SU-DHL-6 (cell line): ENCODE data around the gene MAST4.

Source experiments
- H2AFZ ChIP-seq: fragments of 200-600 bp; sonication (generic); 2 replicates; pipeline ENCODE4 v1.6.1; 2014; ENCODE audit warnings: low read depth, mild to moderate bottlenecking, moderate library complexity, mixed read lengths, antibody characterized with exemption, low read length; ENCODE audit not compliant: severe bottlenecking
- H3F3A ChIP-seq: fragments of 200-600 bp; shearing (Covaris generic); 2 replicates; pipeline ENCODE4 v1.6.0; 2016; ENCODE audit warnings: antibody characterized with exemption, mild to moderate bottlenecking; ENCODE audit not compliant: insufficient read depth
- H3K27ac ChIP-seq: fragments of 200-600 bp; sonication (generic); 2 replicates; pipeline ENCODE4 v1.5.1; 2016; ENCODE audit warnings: low read depth, mild to moderate bottlenecking, low read length, moderate library complexity, mixed read lengths
- H3K27me3 ChIP-seq: fragments of 200-600 bp; sonication (generic), shearing (Covaris generic); 2 replicates; pipeline ENCODE4 v1.6.0; 2014; ENCODE audit warnings: mild to moderate bottlenecking, low read length
- H3K36me3 ChIP-seq: fragments of 200-600 bp; sonication (generic); 2 replicates; pipeline ENCODE4 v1.6.1; 2014; ENCODE audit warnings: mild to moderate bottlenecking, low read length, mixed read lengths
- H3K4me2 ChIP-seq: fragments of 300-600, 200-600 bp; shearing (Covaris generic), sonication (generic); 2 replicates; pipeline ENCODE4 v1.6.0; 2014; ENCODE audit warnings: low read length, low read depth, mild to moderate bottlenecking; ENCODE audit not compliant: poor library complexity, severe bottlenecking
- H3K4me3 ChIP-seq: fragments of 200-600 bp; sonication (generic); 2 replicates; pipeline ENCODE4 v1.5.1; 2014; ENCODE audit warnings: antibody characterized with exemption, low read length, mild to moderate bottlenecking, mixed read lengths; ENCODE audit not compliant: insufficient read depth, poor library complexity, severe bottlenecking
- H3K79me2 ChIP-seq: fragments of 200-600 bp; sonication (generic); 2 replicates; pipeline ENCODE4 v1.6.1; 2014; ENCODE audit warnings: mild to moderate bottlenecking, low read length, moderate library complexity; ENCODE audit not compliant: insufficient read depth
- H3K9ac ChIP-seq: fragments of 200-600 bp; sonication (generic); 2 replicates; pipeline ENCODE4 v1.7.0; 2014; ENCODE audit warnings: mild to moderate bottlenecking, low read length
- H3K9me2 ChIP-seq: fragments of 200-600 bp; sonication (generic); replicated peaks from 2 replicates; pipeline ENCODE4 v1.6.1; 2014; ENCODE audit warnings: low read length; ENCODE audit not compliant: insufficient read depth
- H3K9me3 ChIP-seq: fragments of 200-600 bp; sonication (generic); 2 replicates; pipeline ENCODE4 v1.6.1; 2014; ENCODE audit warnings: low read length, mixed read lengths; ENCODE audit not compliant: insufficient read depth
- H4K20me1 ChIP-seq: fragments of 200-600 bp; sonication (generic); 2 replicates; pipeline ENCODE4 v1.6.1; 2014; ENCODE audit warnings: low read depth, mild to moderate bottlenecking, antibody characterized with exemption, low read length, moderate library complexity, mixed read lengths
- CTCF ChIP-seq: fragments of 200-600 bp; sonication (generic); IDR thresholded peaks from one replicate; pipeline ENCODE4 v1.5.1; 2017; ENCODE audit warnings: antibody characterized with exemption, mild to moderate bottlenecking, low read length, moderate library complexity; ENCODE audit not compliant: insufficient read depth, poor library complexity, severe bottlenecking
- EZH2phosphoT487 ChIP-seq: fragments of 200-600 bp; sonication (generic), shearing (Covaris generic); conservative IDR thresholded peaks from 2 replicates; pipeline ENCODE4 v1.6.1; 2018; ENCODE audit warnings: mild to moderate bottlenecking, antibody characterized with exemption, low read length, moderate library complexity, mixed read lengths

Gene MAST4

GRCh38 chr5:67129768-67130167 lies 533.6 kb downstream of the MAST4 start:
- Histone ChIP-seq H3K4me2 (no peak overlapping the region), H2AFZ (no peak overlapping the region), H3K27ac (no peak overlapping the region), H3F3A (no peaks in the 10 kb centered on the region), H3K27me3 (no peaks in the 10 kb centered on the region), H3K79me2 (no peaks in the 10 kb centered on the region), H3K9ac (no peak overlapping the region), H3K9me3 (no peaks in the 10 kb centered on the region), H3K36me3 (no peaks in the 10 kb centered on the region), H3K4me3 (no peak overlapping the region), H3K9me2 (no peaks in the 10 kb centered on the region), H4K20me1 (no peaks in the 10 kb centered on the region)
- TF ChIP-seq EZH2phosphoT487 (no peak), CTCF (no peak)

GRCh38 chr5:67133217-67133616 lies 537.0 kb downstream of the MAST4 start:
- Histone ChIP-seq H3K27ac (no peak overlapping the region), H3K36me3 (no peaks in the 10 kb centered on the region), H4K20me1 (no peaks in the 10 kb centered on the region)

GRCh38 chr5:67133776-67134175 lies 537.6 kb downstream of the MAST4 start:
- no peaks in the 10 kb centered on the region for H3K9me2 ChIP-seq
- H3K27ac ChIP-seq, result no peak overlapping the region
- no peak overlapping the region for H3K4me2 ChIP-seq
- no peak for TF ChIP-seq EZH2phosphoT487
- no peak for TF ChIP-seq CTCF
- H3K9me3 ChIP-seq, result no peaks in the 10 kb centered on the region
- no peak overlapping the region for H3K4me3 ChIP-seq
- no peak overlapping the region for H3K9ac ChIP-seq
- no peaks in the 10 kb centered on the region for H3K27me3 ChIP-seq
- H3K36me3 ChIP-seq, result no peaks in the 10 kb centered on the region
- no peaks in the 10 kb centered on the region for H3K79me2 ChIP-seq
- H2AFZ ChIP-seq, result no peak overlapping the region
- no peaks in the 10 kb centered on the region for H4K20me1 ChIP-seq
- no peaks in the 10 kb centered on the region for H3F3A ChIP-seq

More at GRCh38 chr5:67133217-67133616, 537.0 kb downstream of the MAST4 start:
- H3K27me3 ChIP-seq, result no peaks in the 10 kb centered on the region
- H3K9me3 ChIP-seq, result no peaks in the 10 kb centered on the region
- TF ChIP-seq EZH2phosphoT487, result no peak
- TF ChIP-seq CTCF, result no peak
- no peaks in the 10 kb centered on the region for H3F3A ChIP-seq
- no peak overlapping the region for H3K9ac ChIP-seq
- no peak overlapping the region for H3K4me2 ChIP-seq
- H3K9me2 ChIP-seq, result no peaks in the 10 kb centered on the region
- no peaks in the 10 kb centered on the region for H3K79me2 ChIP-seq
- no peak overlapping the region for H2AFZ ChIP-seq
- no peak overlapping the region for H3K4me3 ChIP-seq
